ENCODE results near the gene KLRF2. TPM values are rescaled to one million over a fixed set of nuclear protein-coding genes. Genes with fewer than 3 reads are reported as not detected.

Gene KLRF2
- total RNA-seq, 2 experiments from 2014 or later: not detected

- Mint-ChIP-seq H3K4me3 (no peak overlapping the region), H3K4me1 (ENCODE audit: low read depth) (no peaks in the 10 kb centered on the region), H3K27ac (no peak overlapping the region), H3K36me3 (ENCODE audit: low read depth) (no peaks in the 10 kb centered on the region), H3K27me3 (peaks cover 2% of the 10 kb centered on the region), H3K9me3 (no peaks in the 10 kb centered on the region)
- CTCF ChIA-PET: interaction anchor here (1.0 to 1.7 kb wide), 2 partner anchors 123 to 203 kb away, joined by 3 to 4 read pairs; no protein-coding TSS in a partner anchor
- no peak for DNase-seq
- no peak for ATAC-seq
- POLR2A ChIA-PET: no interaction called here
- no peak for TF ChIP-seq CTCF (IDR thresholded peaks at IDR 0.05)
- intact Hi-C loops (cut with micrococcal nuclease): no loop called here
Observed at GRCh38 chr12:9936591-9936990, 55.3 kb downstream of the KLRF2 start.

- Mint-ChIP-seq H3K4me1 (ENCODE audit: low read depth) (peaks cover 6% of the 10 kb centered on the region), H3K4me3 (no peak overlapping the region), H3K27me3 (peaks cover 2% of the 10 kb centered on the region), H3K27ac (no peak overlapping the region), H3K9me3 (no peaks in the 10 kb centered on the region), H3K36me3 (ENCODE audit: low read depth) (no peaks in the 10 kb centered on the region)
- DNase-seq: peak; percentile 25
- ChIA-PET CTCF (interaction anchor here (0.7 to 2.4 kb wide), 34 partner anchors 9 to 213 kb away, joined by 3 to 23 read pairs (median 4); partner anchors contain the start of genes CLEC12B and CLEC2A), POLR2A (interaction anchor here (0.7 kb wide), 1 partner anchor 38 kb away, joined by 3 read pairs; no protein-coding TSS in a partner anchor)
- intact Hi-C loops (cut with micrococcal nuclease): loop anchor here (10.0 kb wide), 1 partner anchor 194 kb away; the partner anchor contains the start of gene CLEC7A
- no peak for ATAC-seq
- TF ChIP-seq CTCF (IDR thresholded peaks at IDR 0.05): peak; percentile 47
Observed at GRCh38 chr12:9940375-9940774, 59.1 kb downstream of the KLRF2 start.

- Mint-ChIP-seq H3K4me1 (ENCODE audit: low read depth) (peaks cover 6% of the 10 kb centered on the region), H3K27me3 (peaks cover 2% of the 10 kb centered on the region), H3K4me3 (no peak overlapping the region), H3K9me3 (no peaks in the 10 kb centered on the region), H3K36me3 (ENCODE audit: low read depth) (no peaks in the 10 kb centered on the region), H3K27ac (no peak overlapping the region)
- no peak for ATAC-seq
- POLR2A ChIA-PET: no interaction called here
- CTCF ChIA-PET: interaction anchor here (1.3 to 2.4 kb wide), 4 partner anchors 20 to 212 kb away, joined by 5 to 23 read pairs (median 8); partner anchors contain the start of gene CLEC12B
- intact Hi-C loops (cut with micrococcal nuclease): loop anchor here (10.0 kb wide), 1 partner anchor 193 kb away; the partner anchor contains the start of gene CLEC7A
- TF ChIP-seq CTCF (IDR thresholded peaks at IDR 0.05): no peak
- no peak for DNase-seq
Observed at GRCh38 chr12:9941838-9942237, 60.5 kb downstream of the KLRF2 start.

- CTCF ChIA-PET: interaction anchor here (1.3 kb wide), 1 partner anchor 146 kb away, joined by 3 read pairs; no protein-coding TSS in a partner anchor
- TF ChIP-seq CTCF (IDR thresholded peaks at IDR 0.05): no peak
- peaks cover 10% of the 10 kb centered on the region for H3K4me1 Mint-ChIP-seq (ENCODE audit: low read depth)
- H3K36me3 Mint-ChIP-seq (ENCODE audit: low read depth): no peaks in the 10 kb centered on the region
- H3K27ac Mint-ChIP-seq: no peak overlapping the region
- peak overlapping the region; percentile 59 for H3K4me3 Mint-ChIP-seq
- no peaks in the 10 kb centered on the region for H3K9me3 Mint-ChIP-seq
- intact Hi-C loops (cut with micrococcal nuclease): loop anchor here (10.0 kb wide), 1 partner anchor 192 kb away; the partner anchor contains the start of gene CLEC7A
- POLR2A ChIA-PET: no interaction called here
- DNase-seq (peak; percentile 39), ATAC-seq (peak; percentile 72)
- H3K27me3 Mint-ChIP-seq: peaks cover 2% of the 10 kb centered on the region
Observed at GRCh38 chr12:9943240-9943639, 62.0 kb downstream of the KLRF2 start.

- H3K9me3 Mint-ChIP-seq: no peaks in the 10 kb centered on the region
- peak overlapping the region; percentile 2 for H3K4me3 Mint-ChIP-seq
- intact Hi-C loops (cut with micrococcal nuclease): loop anchor here (10.0 kb wide), 1 partner anchor 190 kb away; the partner anchor contains the start of gene CLEC7A
- H3K36me3 Mint-ChIP-seq (ENCODE audit: low read depth): no peaks in the 10 kb centered on the region
- POLR2A ChIA-PET: no interaction called here
- ATAC-seq: no peak
- TF ChIP-seq CTCF (IDR thresholded peaks at IDR 0.05): no peak
- CTCF ChIA-PET: interaction anchor here (0.9 to 2.3 kb wide), 3 partner anchors 64 to 147 kb away, joined by 3 to 5 read pairs (median 3); no protein-coding TSS in a partner anchor
- H3K27ac Mint-ChIP-seq: no peak overlapping the region
- no peak for DNase-seq
- peaks cover 2% of the 10 kb centered on the region for H3K27me3 Mint-ChIP-seq
- peaks cover 22% of the 10 kb centered on the region for H3K4me1 Mint-ChIP-seq (ENCODE audit: low read depth)
Observed at GRCh38 chr12:9944391-9944790, 63.1 kb downstream of the KLRF2 start.
